Gastroesophageal sphincter (tissue), 3 donors: Measurements from ENCODE around the gene MEGF8.

Experiments
- CTCF ChIP-seq, 4 experiments: fragments of 200-600 bp in 2 of 4; fragments of 450-650 bp in 2 of 4; sonication (generic) in 1 of 4; IDR thresholded peaks; one replicate each; pipeline ENCODE4 v1.5.1; 2017 to 2019; ENCODE audit warnings: antibody characterized with exemption in 4 of 4, mild to moderate bottlenecking in 2 of 4, moderate library complexity in 2 of 4
- POLR2A ChIP-seq, 2 donors: fragments of 450-650 bp; IDR thresholded peaks; one replicate each; pipeline ENCODE4 v1.6.1; 2017; ENCODE audit warnings: antibody characterized with exemption in 2 of 2, mild to moderate bottlenecking in 2 of 2, moderate library complexity in 1 of 2

DNA sequence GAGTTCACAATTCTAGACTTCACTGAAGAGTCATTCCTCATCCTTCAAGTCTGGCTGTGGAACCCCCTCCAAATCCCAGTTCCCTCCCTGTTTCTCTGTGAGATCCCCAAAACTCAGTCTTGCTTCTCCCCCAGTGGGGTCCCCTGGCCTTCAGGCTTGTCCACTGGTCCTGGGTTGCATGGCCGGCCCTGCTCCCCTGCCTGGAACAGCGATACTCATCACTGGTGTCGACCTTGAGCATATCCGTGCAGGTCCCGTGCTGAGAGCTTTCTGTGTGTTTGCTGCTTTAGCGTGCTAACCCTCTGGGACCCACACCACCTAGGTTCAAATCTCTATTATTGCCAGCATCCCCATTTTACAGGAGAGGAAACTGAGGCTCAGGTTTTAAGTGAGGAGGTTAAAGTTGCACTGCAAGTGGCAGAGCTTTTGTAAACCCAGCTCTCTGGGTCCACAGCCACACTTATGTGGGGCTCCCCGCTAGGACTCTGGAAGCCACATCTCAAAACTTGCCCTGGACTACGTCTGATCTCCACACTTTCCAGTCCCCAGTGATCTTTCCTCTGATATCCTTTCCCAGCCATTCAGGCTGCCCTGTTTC lies 86.2 kb downstream of the MEGF8 start:
- TF ChIP-seq POLR2A (IDR thresholded peaks at IDR 0.05) (no peak), CTCF (IDR thresholded peaks at IDR 0.05) (no peak)
